ENCODE data around the gene DRGX. TPM values are rescaled to one million over a fixed set of nuclear protein-coding genes. Genes with fewer than 3 reads are reported as not detected.

The DRGX gene
- total RNA-seq, 1 experiment from 2014 or later, result not detected

DNA sequence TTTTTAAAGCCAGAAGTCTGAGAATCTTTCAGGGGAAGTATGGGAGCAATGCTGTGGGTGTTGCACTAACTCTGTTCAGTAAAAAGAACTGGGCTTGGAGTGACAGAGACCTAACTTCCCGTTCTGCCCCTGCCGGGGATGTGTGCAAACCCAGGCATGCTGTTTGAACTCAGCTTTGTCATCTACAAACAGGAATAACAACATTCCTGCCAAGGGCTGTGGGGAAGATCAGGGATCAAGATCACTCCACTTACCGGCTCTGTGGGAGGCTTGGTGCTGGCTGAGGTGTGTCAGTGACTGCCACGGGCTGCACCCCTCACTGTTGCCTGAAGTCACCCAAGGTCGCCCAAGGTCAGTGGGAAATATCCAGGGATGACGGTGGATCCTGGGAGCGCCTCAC lies 23.1 kb upstream of the DRGX start:
- DNase-seq (ENCODE audit: low spot score), result no peak
- no peaks in the 10 kb centered on the region for H3K36me3 ChIP-seq (ENCODE audit: insufficient read depth, low read length, poor library complexity, severe bottlenecking)
- intact Hi-C loops (cut with micrococcal nuclease; ENCODE audit: unreplicated experiment), result no loop called here
- H3K9me3 ChIP-seq (ENCODE audit: low read depth, low read length, poor library complexity, severe bottlenecking), result no peaks in the 10 kb centered on the region
- POLR2A ChIA-PET (ENCODE audit: low non-redundant PET), result no interaction called here
- no peak overlapping the region for H3K27ac ChIP-seq (ENCODE audit: low read depth, low read length, poor library complexity, severe bottlenecking)
- CTCF ChIA-PET, result no interaction called here
- BruUV-seq (replicated peaks), result no TSS peak
- no peaks in the 10 kb centered on the region for H3K4me1 ChIP-seq (ENCODE audit: insufficient read depth, low read length, poor library complexity, severe bottlenecking)
- TF ChIP-seq, protein P1, sequence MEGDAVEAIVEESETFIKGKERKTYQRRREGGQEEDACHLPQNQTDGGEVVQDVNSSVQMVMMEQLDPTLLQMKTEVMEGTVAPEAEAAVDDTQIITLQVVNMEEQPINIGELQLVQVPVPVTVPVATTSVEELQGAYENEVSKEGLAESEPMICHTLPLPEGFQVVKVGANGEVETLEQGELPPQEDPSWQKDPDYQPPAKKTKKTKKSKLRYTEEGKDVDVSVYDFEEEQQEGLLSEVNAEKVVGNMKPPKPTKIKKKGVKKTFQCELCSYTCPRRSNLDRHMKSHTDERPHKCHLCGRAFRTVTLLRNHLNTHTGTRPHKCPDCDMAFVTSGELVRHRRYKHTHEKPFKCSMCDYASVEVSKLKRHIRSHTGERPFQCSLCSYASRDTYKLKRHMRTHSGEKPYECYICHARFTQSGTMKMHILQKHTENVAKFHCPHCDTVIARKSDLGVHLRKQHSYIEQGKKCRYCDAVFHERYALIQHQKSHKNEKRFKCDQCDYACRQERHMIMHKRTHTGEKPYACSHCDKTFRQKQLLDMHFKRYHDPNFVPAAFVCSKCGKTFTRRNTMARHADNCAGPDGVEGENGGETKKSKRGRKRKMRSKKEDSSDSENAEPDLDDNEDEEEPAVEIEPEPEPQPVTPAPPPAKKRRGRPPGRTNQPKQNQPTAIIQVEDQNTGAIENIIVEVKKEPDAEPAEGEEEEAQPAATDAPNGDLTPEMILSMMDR (conservative IDR thresholded peaks at IDR 0.05; ENCODE audit: low read depth, low read length), result no peak
- TF ChIP-seq EZH2 (IDR thresholded peaks at IDR 0.05; ENCODE audit: borderline replicate concordance, low read depth, low read length, poor library complexity, severe bottlenecking), result no peak
- H3K27me3 ChIP-seq (replicated peaks; ENCODE audit: insufficient read depth, low read depth, low read length, poor library complexity), result peaks cover 19% of the 10 kb centered on the region
- no peak overlapping the region for H3K4me3 ChIP-seq (ENCODE audit: low read depth, low read length, poor library complexity, severe bottlenecking)

DNA sequence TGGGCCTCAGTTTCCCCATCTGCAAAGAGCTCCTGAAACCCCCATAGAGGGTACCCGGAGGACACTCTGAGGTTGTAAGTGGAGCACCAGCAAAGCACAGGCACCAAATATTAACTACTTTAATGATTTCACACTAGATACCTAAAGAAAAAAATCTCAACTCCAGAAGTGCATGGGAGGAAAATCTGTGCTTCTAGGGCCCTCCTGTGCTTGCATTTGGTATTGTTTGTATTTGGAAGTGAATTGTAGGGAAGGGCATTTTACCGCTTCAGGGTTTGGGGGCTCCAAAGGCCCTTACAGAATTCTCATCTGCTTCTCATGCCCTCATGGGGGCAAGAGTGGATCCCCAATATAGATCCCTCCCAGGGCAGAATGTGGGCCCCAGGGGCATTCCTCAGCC lies 22.4 kb upstream of the DRGX start:
- peaks cover 22% of the 10 kb centered on the region for H3K27me3 ChIP-seq (replicated peaks; ENCODE audit: insufficient read depth, low read depth, low read length, poor library complexity)
- intact Hi-C loops (cut with micrococcal nuclease; ENCODE audit: unreplicated experiment), result no loop called here
- no peak overlapping the region for H3K27ac ChIP-seq (ENCODE audit: low read depth, low read length, poor library complexity, severe bottlenecking)
- BruUV-seq (replicated peaks), result no TSS peak
- no peak overlapping the region for H3K4me3 ChIP-seq (ENCODE audit: low read depth, low read length, poor library complexity, severe bottlenecking)
- H3K4me1 ChIP-seq (ENCODE audit: insufficient read depth, low read length, poor library complexity, severe bottlenecking), result no peaks in the 10 kb centered on the region
- no peaks in the 10 kb centered on the region for H3K9me3 ChIP-seq (ENCODE audit: low read depth, low read length, poor library complexity, severe bottlenecking)
- TF ChIP-seq, protein P1 (conservative IDR thresholded peaks at IDR 0.05; ENCODE audit: low read depth, low read length), result no peak
- TF ChIP-seq EZH2 (IDR thresholded peaks at IDR 0.05; ENCODE audit: borderline replicate concordance, low read depth, low read length, poor library complexity, severe bottlenecking), result no peak
- ChIA-PET CTCF (no interaction called here), POLR2A (ENCODE audit: low non-redundant PET) (no interaction called here)
- no peak for DNase-seq (ENCODE audit: low spot score)
- no peaks in the 10 kb centered on the region for H3K36me3 ChIP-seq (ENCODE audit: insufficient read depth, low read length, poor library complexity, severe bottlenecking)

DNA sequence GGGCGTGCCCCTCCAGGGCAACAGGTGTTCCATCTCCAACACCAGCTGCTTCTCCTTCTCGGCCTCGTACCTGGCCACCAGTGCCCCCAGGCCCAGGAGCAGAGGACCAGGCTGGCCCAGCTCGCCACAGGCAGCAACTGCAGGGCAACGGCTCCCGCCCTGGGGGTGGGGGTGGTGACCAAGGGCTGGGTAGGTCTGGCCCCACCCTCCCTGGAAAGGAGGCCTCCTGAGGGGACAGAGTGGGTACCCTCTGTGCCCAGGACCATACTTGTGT lies 22.1 kb upstream of the DRGX start:
- intact Hi-C loops (cut with micrococcal nuclease; ENCODE audit: unreplicated experiment), result no loop called here
- no peak for TF ChIP-seq EZH2 (IDR thresholded peaks at IDR 0.05; ENCODE audit: borderline replicate concordance, low read depth, low read length, poor library complexity, severe bottlenecking)
- TF ChIP-seq, protein P1 (conservative IDR thresholded peaks at IDR 0.05; ENCODE audit: low read depth, low read length), result no peak
- DNase-seq (ENCODE audit: low spot score), result no peak
- H3K27ac ChIP-seq (ENCODE audit: low read depth, low read length, poor library complexity, severe bottlenecking), result no peak overlapping the region
- no peak overlapping the region for H3K4me3 ChIP-seq (ENCODE audit: low read depth, low read length, poor library complexity, severe bottlenecking)
- ChIA-PET POLR2A (ENCODE audit: low non-redundant PET) (no interaction called here), CTCF (no interaction called here)
- no peaks in the 10 kb centered on the region for H3K9me3 ChIP-seq (ENCODE audit: low read depth, low read length, poor library complexity, severe bottlenecking)
- H3K27me3 ChIP-seq (replicated peaks; ENCODE audit: insufficient read depth, low read depth, low read length, poor library complexity), result peaks cover 22% of the 10 kb centered on the region
- no peaks in the 10 kb centered on the region for H3K4me1 ChIP-seq (ENCODE audit: insufficient read depth, low read length, poor library complexity, severe bottlenecking)
- no TSS peak for BruUV-seq (replicated peaks)
- H3K36me3 ChIP-seq (ENCODE audit: insufficient read depth, low read length, poor library complexity, severe bottlenecking), result no peaks in the 10 kb centered on the region

All from A673 (cell line).